SIG-M5 treated with dmso at 0.1 percent for 504 hours (cell line): ENCODE measurements around the gene KLK1.

ENCODE experiments used
- DNase-seq: peaks from one replicate; lab custom pipeline; 2025; ENCODE audit not compliant: unreplicated experiment; lab: John Stamatoyannopoulos, UW

Gene KLK1

DNA sequence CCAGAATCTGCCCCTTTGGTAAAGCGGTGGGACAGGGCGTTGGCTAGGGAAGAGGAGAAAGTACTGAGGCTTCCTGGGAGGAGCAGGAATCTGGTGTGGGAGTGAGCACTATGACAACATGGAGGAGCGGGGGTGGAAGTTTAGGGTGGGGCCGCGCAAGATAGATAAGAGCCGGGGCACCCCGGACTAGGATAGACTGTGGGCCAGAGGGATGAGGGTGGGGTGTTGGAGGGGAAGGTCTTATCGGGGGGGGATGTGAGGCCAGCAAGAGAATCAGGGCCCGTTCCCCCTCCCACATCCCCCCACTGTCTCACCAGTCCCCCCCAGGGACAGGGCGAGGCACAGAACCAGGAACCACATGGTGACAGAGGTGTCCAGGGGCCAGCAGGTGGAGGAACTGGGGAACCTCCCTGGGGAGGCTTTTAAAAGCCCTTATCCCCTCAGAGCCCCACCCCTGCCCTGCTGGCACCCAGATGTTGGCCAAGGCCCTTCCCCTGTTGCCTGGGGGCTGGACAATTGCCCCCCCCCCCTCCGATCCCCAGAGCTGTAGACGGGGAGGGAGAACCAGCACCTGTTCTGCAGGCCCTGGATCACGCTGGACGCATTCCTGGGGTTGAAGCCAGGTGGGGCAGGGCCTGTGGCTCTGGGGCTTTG is at the start of gene KLK1:
TSS of gene KLK1 (minus strand) at position 399 of the 654 bp plus-strand sequence. CDS start at position 360, 39 bp downstream.
- DNase-seq, result no peak

DNA sequence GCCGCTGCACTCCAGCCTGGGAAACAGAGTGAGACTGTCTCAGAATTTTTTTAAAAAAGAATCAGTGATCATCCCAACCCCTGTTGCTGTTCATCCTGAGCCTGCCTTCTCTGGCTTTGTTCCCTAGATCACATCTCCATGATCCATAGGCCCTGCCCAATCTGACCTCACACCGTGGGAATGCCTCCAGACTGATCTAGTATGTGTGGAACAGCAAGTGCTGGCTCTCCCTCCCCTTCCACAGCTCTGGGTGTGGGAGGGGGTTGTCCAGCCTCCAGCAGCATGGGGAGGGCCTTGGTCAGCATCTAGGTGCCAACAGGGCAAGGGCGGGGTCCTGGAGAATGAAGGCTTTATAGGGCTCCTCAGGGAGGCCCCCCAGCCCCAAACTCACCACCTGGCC is 49.5 kb upstream of the KLK1 start, which contains the start of gene KLK2:
TSS of gene KLK2 (plus strand) at position 384 of the 400 bp plus-strand sequence. CDS start 35 bp downstream, outside the sequence.
- DNase-seq, result no peak

DNA sequence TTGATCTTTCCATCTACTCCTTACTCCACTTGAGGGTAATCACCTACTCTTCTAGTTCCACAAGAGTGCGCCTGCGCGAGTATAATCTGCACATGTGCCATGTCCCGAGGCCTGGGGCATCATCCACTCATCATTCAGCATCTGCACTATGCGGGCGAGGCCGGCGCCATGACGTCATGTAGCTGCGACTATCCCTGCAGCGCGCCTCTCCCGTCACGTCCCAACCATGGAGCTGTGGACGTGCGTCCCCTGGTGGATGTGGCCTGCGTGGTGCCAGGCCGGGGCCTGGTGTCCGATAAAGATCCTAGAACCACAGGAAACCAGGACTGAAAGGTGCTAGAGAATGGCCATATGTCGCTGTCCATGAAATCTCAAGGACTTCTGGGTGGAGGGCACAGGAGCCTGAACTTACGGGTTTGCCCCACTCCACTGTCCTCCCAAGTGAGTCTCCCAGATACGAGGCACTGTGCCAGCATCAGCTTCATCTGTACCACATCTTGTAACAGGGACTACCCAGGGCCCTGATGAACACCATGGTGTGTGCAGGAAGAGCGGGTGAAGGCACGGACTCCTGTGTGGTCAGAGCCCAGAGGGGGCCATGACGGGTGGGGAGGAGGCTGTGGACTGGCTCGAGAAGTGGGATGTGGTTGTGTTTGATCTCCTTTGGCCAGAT is 47.0 kb upstream of the KLK1 start:
- DNase-seq, result no peak

DNA sequence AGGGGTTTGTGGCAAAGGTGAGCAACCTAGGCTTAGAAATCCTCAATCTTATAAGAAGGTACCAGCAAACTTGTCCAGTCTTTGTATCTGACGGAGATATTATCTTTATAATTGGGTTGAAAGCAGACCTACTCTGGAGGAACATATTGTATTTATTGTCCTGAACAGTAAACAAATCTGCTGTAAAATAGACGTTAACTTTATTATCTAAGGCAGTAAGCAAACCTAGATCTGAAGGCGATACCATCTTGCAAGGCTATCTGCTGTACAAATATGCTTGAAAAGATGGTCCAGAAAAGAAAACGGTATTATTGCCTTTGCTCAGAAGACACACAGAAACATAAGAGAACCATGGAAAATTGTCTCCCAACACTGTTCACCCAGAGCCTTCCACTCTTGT is 45.9 kb upstream of the KLK1 start:
- DNase-seq, result no peak

DNA sequence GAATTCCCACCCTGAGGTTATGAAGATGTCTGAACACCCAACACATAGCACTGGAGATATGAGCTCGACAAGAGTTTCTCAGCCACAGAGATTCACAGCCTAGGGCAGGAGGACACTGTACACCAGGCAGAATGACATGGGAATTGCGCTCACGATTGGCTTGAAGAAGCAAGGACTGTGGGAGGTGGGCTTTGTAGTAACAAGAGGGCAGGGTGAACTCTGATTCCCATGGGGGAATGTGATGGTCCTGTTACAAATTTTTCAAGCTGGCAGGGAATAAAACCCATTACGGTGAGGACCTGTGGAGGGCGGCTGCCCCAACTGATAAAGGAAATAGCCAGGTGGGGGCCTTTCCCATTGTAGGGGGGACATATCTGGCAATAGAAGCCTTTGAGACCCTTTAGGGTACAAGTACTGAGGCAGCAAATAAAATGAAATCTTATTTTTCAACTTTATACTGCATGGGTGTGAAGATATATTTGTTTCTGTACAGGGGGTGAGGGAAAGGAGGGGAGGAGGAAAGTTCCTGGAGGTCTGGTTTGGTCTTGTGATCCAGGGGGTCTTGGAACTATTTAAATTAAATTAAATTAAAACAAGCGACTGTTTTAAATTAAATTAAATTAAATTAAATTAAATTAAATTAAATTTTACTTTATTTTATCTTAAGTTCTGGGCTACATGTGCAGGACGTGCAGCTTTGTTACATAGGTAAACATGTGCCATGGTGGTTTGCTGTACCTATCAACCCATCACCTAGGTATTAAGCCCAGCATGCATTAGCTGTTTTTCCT is 38.1 kb upstream of the KLK1 start:
- no peak for DNase-seq

DNA sequence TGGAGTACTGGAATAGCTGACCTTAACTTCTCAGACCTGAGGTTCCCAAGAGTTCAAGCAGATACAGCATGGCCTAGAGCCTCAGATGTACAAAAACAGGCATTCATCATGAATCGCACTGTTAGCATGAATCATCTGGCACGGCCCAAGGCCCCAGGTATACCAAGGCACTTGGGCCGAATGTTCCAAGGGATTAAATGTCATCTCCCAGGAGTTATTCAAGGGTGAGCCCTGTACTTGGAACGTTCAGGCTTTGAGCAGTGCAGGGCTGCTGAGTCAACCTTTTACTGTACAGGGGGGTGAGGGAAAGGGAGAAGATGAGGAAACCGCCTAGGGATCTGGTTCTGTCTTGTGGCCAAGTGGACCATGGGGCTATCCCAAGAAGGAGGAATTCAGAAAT is 37.4 kb upstream of the KLK1 start:
- DNase-seq, result no peak

DNA sequence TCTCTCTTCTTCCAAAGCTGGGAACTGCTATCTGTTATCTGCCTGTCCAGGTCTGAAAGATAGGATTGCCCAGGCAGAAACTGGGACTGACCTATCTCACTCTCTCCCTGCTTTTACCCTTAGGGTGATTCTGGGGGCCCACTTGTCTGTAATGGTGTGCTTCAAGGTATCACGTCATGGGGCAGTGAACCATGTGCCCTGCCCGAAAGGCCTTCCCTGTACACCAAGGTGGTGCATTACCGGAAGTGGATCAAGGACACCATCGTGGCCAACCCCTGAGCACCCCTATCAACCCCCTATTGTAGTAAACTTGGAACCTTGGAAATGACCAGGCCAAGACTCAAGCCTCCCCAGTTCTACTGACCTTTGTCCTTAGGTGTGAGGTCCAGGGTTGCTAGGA is 36.3 kb upstream of the KLK1 start:
- no peak for DNase-seq

DNA sequence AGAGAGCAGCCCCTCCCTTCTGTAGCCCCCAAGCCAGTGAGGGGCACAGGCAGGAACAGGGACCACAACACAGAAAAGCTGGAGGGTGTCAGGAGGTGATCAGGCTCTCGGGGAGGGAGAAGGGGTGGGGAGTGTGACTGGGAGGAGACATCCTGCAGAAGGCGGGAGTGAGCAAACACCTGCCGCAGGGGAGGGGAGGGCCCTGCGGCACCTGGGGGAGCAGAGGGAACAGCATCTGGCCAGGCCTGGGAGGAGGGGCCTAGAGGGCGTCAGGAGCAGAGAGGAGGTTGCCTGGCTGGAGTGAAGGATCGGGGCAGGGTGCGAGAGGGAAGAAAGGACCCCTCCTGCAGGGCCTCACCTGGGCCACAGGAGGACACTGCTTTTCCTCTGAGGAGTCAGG is 35.3 kb upstream of the KLK1 start:
- no peak for DNase-seq

DNA sequence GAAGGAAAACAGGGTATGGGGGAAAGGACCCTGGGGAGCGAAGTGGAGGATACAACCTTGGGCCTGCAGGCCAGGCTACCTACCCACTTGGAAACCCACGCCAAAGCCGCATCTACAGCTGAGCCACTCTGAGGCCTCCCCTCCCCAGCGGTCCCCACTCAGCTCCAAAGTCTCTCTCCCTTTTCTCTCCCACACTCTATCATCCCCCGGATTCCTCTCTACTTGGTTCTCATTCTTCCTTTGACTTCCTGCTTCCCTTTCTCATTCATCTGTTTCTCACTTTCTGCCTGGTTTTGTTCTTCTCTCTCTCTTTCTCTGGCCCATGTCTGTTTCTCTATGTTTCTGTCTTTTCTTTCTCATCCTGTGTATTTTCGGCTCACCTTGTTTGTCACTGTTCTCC is 33.8 kb upstream of the KLK1 start:
- no peak for DNase-seq

DNA sequence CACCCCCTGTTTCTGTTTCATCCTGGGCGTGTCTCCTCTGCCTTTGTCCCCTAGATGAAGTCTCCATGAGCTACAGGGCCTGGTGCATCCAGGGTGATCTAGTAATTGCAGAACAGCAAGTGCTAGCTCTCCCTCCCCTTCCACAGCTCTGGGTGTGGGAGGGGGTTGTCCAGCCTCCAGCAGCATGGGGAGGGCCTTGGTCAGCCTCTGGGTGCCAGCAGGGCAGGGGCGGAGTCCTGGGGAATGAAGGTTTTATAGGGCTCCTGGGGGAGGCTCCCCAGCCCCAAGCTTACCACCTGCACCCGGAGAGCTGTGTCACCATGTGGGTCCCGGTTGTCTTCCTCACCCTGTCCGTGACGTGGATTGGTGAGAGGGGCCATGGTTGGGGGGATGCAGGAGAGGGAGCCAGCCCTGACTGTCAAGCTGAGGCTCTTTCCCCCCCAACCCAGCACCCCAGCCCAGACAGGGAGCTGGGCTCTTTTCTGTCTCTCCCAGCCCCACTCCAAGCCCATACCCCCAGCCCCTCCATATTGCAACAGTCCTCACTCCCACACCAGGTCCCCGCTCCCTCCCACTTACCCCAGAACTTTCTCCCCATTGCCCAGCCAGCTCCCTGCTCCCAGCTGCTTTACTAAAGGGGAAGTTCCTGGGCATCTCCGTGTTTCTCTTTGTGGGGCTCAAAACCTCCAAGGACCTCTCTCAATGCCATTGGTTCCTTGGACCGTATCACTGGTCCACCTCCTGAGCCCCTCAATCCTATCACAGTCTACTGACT is 31.2 kb upstream of the KLK1 start, which contains the start of gene KLK3:
TSS of gene KLK3 (plus strand) at position 280 of the 775 bp plus-strand sequence. CDS start at position 321, 41 bp downstream.
- DNase-seq, result no peak

DNA sequence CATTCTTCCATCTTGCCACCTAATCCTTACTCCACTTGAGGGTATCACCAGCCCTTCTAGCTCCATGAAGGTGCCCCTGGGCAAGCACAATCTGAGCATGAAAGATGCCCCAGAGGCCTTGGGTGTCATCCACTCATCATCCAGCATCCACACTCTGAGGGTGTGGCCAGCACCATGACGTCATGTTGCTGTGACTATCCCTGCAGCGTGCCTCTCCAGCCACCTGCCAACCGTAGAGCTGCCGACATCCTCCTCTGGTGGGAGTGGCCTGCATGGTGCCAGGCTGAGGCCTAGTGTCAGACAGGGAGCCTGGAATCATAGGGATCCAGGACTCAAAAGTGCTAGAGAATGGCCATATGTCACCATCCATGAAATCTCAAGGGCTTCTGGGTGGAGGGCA is 28.0 kb upstream of the KLK1 start:
- DNase-seq, result no peak

DNA sequence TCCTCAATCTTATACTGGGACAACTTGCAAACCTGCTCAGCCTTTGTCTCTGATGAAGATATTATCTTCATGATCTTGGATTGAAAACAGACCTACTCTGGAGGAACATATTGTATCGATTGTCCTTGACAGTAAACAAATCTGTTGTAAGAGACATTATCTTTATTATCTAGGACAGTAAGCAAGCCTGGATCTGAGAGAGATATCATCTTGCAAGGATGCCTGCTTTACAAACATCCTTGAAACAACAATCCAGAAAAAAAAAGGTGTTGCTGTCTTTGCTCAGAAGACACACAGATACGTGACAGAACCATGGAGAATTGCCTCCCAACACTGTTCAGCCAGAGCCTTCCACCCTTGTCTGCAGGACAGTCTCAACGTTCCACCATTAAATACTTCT is 27.2 kb upstream of the KLK1 start:
- DNase-seq, result no peak

DNA sequence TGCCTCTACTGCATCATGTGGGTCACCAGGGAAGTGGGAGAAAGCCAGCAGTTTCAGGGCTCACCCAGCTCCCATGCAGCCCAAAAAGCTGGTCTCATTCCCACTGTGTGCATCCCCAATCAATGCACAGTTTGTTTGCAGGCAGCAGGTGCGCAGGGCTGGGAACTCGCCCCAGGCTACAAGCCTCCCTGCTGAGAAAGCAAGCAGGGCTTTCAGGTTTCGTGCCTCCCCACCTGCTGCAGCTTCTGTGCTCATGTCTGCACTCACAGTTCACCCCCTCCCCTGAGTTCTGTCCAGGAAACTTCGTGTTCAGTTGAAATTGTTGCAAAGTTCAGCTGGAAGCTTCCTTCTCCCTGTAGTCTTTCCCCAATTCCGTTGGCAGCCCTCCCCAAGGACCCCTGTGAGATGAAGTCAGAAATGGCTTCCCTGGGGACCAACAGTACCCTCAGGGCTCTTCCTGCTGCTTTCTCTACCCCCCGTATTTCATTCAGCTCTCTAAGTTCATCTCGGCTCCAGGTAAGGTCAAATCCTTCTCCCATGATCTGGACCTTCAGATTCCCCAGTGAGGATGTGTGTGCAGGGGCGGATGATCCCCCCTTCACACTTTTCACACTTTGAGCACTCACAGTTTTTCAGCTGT is 20.8 kb upstream of the KLK1 start:
- DNase-seq, result no peak

DNA sequence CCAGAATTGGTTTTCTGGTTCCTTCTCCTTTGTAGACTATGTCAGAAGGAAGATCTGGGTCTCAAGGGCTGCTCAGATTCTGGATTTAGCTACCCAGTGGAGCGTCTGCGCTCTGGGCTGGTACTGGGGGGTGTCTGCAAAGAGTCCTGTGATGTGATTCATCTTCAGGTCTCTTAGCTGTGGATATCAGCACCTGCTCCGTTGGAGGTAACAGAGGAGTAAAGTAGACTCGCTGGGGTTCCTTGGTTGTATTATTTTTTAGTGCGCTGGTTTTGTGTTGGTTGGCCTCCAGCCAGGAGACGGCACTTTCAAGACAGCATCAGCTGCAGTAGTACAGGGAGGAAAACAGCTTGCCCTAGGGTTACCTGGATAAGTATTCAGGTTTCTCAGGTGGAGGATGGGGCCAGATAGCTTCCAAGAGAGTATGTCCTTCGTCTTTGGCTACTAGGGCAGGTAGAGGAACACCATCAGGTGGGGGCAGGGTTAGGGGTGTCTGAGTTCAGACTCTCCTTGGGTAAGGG is 20.2 kb upstream of the KLK1 start:
- no peak for DNase-seq

DNA sequence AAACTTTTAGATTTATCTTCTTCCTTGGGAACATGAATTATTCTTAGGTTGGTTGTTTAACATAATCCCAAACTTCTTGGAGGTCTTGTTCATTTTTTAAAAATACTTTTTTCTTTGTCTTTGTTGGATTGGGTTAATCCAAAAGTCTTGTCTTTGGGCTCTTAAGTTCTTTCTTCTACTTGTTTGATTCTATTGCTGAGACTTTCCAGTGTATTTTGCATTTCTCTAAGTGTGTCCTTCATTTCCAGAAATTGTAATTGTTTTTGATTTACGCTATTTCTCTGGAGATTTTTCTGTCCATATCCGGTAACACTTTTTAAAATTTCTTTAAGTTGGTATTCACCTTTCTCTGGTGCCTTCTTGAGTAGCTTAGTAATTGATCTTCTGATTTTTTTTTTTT is 19.6 kb upstream of the KLK1 start:
- no peak for DNase-seq

DNA sequence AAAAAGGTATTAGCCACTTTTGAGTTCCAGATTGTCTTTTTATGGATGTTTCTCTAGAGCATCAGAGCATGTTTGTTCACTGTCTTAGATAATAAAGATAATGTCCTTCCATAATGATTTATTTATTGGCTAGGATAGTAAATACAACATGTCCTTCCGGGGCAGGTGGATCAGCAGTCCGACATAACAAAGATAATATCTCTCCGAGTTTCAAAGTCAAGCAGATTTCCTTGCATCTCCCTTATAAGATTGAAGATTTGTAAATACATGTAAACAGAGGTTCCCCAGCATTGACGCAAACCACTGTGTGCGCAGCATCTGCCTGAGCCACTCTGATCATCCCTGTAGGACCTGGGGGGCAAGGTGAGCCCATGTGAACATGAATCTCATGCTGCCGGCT is 18.5 kb upstream of the KLK1 start:
- DNase-seq, result no peak

DNA sequence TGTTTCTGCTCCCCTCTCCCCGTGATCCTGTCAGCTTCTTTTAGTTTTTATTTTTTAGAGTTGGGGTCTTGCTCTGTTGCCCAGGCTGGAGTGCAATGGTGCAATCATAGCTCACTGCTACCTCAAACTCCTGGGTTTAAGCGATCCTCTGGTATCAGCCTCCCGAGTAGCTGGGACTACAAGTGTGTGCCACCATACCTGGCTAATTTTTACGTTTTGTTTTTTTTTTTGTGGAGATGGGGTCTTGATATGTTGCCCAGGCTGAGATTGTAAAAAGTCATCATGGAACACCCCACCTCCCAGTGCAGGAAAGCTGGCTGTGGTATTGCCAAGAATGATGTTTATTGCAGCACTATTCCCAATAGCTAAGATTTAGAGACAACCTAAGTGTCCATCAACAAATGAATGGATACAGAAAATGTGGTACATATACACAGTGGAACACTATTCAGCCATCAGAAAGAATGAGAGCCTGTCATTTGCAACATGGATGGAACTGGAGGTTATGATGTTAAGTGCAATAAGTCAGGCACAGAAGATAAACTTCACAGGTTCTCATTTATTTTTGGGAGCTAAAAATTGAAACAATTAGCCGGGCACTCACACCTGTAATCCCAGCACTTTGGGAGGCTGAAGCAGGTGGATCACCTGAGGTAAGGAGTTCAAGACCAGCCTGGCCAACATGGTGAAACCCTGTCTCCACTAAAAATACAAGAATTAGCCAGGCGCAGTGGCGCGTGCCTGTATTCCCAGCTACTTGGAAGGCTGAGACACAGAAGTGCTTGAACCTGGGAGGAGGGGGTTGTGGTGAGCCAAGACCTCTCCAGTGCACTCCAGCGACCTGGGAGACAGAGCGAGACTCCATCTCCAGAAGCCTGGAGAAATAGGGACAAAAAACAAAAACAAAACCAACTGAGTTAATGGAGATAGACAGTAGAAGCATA is 16.4 kb upstream of the KLK1 start:
- no peak for DNase-seq

DNA sequence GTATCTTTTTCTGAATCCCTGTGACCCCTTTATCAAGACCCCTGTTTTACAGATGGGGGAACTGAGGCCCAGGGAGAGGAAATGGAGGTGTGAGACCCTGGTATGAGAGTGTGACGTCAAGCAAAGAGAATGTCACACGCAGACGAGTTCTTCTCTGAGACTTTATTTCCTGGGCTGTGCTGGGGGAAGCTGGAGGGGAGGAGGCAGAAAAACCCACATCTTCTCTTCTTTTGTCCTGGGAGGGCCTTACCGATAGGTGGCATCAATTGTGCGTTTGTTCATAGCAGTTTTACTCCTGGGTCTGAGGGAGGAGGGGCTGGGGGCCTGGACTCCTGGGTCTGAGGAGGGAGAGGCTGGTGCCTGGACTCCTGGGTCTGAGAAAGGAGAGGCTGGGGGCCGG is 14.7 kb upstream of the KLK1 start:
- no peak for DNase-seq

DNA sequence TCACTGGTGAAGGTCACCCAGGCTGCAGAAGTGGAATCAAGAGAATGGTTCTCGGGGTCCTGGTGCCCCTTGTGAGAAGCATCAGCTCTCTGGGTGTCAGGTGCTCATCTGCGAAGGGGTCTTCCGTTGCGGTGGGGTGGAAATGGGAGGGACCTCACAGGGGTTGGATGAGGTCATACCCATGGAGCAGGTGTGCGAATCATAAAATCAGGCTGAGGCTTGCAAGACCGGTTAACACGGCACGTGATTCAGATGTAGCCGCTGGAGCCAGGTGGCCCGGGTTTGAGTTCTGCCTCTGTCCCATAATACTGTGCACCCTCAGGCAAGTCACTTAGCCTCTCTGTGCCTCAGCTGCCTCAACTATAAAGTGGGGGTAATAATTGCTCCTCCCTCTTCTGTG is 13.7 kb upstream of the KLK1 start:
- no peak for DNase-seq
